GM19328 (cell line): ENCODE results near the gene DLX6.

Experiments
- ATAC-seq: cut with Tn5 transposase; IDR thresholded peaks from one replicate; pipeline ENCODE4 v1.9.1; 2021; ENCODE audit warnings: mild to moderate bottlenecking, moderate library complexity; ENCODE audit not compliant: unreplicated experiment

The DLX6 gene

GRCh38 chr7:97005183-97006054 lies at the start of gene DLX6:
Gene DLX6 (plus strand): TSS chr7:97005553. CDS start chr7:97005978, 425 bp downstream.
- ATAC-seq, result no peak

GRCh38 chr7:96959135-96959534 lies 46.2 kb upstream of the DLX6 start:
- ATAC-seq, result no peak

- ATAC-seq, result no peak
Observed at GRCh38 chr7:96962221-96962885, 43.0 kb upstream of the DLX6 start.

GRCh38 chr7:96968981-96969380 lies 36.4 kb upstream of the DLX6 start:
- ATAC-seq, result no peak

GRCh38 chr7:96970739-96971138 lies 34.6 kb upstream of the DLX6 start:
- no peak for ATAC-seq

GRCh38 chr7:96973986-96974385 lies 31.4 kb upstream of the DLX6 start:
- no peak for ATAC-seq

GRCh38 chr7:96976106-96976505 lies 29.2 kb upstream of the DLX6 start:
- ATAC-seq, result no peak

GRCh38 chr7:96977445-96977844 lies 27.9 kb upstream of the DLX6 start:
- no peak for ATAC-seq

- no peak for ATAC-seq
Observed at GRCh38 chr7:96979551-96980276, 25.6 kb upstream of the DLX6 start.

GRCh38 chr7:96982586-96982985 lies 22.8 kb upstream of the DLX6 start:
- no peak for ATAC-seq

GRCh38 chr7:96985992-96986391 lies 19.4 kb upstream of the DLX6 start:
- no peak for ATAC-seq

GRCh38 chr7:96986901-96987300 lies 18.5 kb upstream of the DLX6 start:
- no peak for ATAC-seq

GRCh38 chr7:96987719-96988118 lies 17.6 kb upstream of the DLX6 start:
- ATAC-seq, result no peak

- ATAC-seq, result no peak
Observed at GRCh38 chr7:96989241-96989858, 16.0 kb upstream of the DLX6 start.

GRCh38 chr7:96989859-96990317 lies 15.5 kb upstream of the DLX6 start:
- no peak for ATAC-seq

- ATAC-seq, result no peak
Observed at GRCh38 chr7:96991546-96992191, 13.7 kb upstream of the DLX6 start.

GRCh38 chr7:96992192-96993005 lies 13.0 kb upstream of the DLX6 start:
- no peak for ATAC-seq

- no peak for ATAC-seq
Observed at GRCh38 chr7:96993094-96993865, 12.1 kb upstream of the DLX6 start.

- ATAC-seq, result no peak
Observed at GRCh38 chr7:96993980-96994379, 11.4 kb upstream of the DLX6 start.
